Fibroblast of skin of left quadriceps (primary cell): ENCODE data around the gene CCER1.
A peak's percentile ranks its signal among the peaks of the same experiment; 100 is the strongest.
"Not testable (repeated sequence)": the region's sequence is repeated elsewhere in the genome, so short reads cannot be mapped to it uniquely, and the experiment has no call there.

Source experiments
- DNase-seq, 2 experiments: peaks; one replicate each; pipeline ENCODE4 v3.0.0-alpha.2; 2013; ENCODE audit warnings: low read depth in 2 of 2

Gene CCER1, protein sequence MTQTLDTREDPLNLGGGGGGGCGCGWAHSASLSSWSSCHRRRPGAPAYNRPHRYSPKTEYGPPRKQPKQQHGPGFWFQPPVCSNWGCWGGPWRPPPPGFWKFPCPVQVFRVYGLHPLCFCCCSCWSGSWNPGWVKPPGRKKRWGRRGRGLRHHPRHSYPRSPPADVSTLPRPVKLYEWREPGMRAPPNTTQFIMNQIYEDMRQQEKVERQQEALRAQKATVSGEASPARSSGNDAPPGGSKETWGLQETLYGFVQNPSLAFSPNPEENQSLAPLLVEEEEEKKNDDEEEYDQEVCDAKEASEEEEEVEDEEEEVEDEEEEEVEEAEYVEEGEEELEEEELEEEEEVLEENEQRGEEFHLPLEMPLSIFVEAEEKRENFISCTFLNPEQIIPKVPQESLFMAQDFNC

DNA sequence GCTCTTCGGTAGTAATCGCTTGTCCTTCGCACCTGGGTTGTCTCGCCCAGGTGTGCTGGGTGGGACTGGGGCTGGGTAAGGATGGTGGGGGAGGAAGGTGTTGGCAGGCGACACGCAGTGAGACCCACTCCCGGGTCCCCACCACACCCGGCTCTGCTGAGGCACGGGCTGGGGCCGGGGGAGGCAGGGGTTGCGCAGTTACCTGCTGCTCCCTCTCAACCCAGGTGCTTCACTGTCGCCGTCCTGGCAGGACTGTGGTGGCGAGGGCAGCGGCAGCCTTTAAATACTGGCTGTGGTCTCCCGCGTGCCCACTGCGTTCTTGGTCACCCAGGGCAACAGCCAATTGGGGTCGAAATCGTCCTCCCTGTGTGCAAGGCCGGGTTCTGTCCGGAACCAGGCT, at the start of gene CCER1:
Gene CCER1, minus strand, starts transcription at position 256 of the 400 bp plus-strand sequence. CDS start 434 bp downstream, outside the sequence.
- no peak for DNase-seq

DNA sequence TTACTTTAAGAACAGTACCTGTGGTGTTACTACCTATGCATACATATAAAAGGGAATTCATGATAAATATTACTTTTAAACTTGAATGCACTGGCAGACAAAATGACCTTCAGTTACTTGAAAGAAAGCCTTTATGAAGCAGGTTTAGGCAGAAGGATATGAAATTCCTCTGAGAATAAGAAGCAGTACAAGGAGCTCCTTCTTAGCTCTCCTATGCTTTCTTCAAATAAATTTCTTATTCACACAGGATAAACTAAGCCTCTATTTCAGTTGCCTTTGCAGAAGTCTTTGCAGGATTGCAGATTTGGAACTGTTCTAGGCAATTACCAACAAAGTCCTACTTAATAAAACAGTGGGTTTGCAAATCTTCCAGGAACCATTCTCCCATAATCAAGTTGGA, 48.8 kb upstream of the CCER1 start:
- DNase-seq, result no peak

DNA sequence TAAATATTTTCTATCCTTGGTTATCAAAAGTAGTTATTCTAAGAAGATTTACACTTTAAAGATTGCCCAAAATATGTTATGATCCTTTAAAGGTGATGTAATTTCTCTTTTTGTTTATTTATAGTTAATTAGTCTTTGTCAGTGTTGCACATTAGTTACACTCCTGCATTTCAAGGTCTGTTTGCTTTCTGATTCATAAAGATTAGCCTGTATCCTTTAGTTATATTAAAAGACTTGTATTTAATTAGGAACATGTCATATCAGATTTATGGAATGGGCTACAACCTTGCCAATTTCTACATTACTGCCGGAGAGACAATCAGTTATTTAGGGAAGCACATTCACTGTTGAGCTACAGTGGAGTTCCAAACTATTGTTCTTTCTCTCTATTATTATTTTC, 46.3 kb upstream of the CCER1 start:
- no peak for DNase-seq

DNA sequence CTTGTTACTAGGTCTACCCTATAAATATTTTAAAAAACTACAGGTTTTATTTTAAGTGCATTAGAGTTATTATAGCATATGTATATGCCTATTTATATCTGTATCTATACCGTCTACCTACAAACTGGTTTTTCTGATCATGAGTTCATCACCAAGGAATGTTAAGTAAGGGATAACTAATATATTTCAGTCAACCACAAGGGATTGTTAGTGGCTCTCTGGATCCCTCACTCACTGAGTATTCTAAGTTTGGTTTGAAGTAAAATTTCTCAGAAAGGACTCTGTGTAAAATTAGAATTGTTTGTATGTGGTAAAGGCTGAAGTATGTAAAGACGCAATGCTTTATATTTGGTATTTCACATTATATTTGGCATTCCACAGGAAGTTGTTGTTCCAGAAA, 45.0 kb upstream of the CCER1 start:
- DNase-seq, result peak in 1 of 2 experiments; percentile 20

DNA sequence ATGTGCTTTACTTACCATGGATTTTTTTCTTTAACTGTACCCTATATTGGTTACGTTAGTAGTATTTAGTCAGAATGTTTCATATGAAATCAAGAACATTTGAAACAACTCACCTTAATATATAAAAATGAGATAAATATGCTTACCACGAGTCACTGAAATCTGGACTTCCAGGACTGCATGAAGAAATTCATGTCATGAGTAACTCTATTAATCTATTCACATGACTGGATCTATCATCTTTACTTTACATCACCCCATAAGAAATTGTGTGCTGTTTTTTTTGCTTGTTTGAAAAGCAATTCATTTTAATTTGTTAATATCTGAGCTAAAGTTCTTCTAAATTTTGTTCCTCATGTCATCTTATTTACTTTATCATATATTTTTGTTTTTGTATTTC, 44.6 kb upstream of the CCER1 start:
- DNase-seq, result no peak

DNA sequence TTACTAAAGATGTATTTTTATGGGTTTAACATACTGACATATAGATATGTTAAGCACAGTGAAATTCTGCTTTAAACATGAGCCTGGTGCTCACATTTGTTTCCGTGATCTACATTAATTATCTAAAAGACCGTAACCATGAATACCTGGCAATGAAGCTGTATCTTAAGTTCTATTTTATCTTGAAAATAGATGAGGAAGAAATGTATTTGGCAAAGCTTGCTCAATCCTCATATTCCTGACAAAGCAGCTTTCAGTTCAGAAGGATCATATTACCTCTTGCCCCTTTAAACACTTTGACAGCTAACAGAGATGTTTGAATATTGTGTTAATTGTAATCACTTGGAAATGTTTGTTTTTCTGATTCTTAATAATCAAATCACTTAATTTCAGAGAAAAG, 40.0 kb upstream of the CCER1 start:
- DNase-seq, result no peak

DNA sequence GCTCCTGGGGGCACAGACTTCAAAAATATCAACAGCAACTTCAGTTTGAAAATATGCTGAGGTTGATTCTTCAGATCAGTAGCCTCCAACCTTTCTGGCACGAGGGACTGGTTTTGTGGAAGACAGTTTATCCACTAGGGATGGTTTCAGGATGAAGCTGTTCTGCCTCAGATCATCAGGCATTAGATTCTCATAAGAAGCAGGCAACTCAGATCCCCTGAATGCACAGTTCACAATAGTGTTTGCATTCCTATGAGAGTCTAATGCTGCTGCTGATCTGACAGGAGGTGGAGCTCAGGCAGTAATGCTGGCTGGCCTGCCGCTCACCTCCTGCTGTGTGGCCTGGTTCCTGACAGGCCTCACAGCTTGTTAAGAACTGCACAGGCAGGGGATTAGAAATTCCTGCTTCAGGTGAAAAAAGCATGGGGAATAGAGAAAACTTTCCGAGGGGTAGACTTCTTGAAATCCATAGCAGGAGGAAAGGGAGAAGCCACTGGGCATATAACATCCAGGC, 37.0 kb upstream of the CCER1 start:
- DNase-seq, result no peak

DNA sequence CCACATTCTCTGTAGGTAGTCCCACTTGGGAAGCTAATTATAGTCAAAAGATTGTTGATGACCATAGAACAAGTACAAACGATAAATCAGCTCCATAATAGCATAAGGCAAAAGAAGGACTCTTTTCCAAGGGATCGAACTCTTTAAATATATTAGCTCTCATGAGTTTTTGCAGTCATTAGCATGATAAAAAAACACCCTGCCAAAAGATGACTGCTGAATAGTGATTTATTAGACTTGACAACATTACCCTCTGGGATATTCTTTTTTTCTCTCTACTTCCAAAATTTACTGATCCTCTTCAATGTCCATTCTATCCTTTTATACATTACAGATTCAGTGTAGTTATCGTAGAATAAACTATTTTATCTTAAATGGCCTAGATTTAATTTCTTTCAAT, 35.6 kb upstream of the CCER1 start:
- DNase-seq, result no peak

DNA sequence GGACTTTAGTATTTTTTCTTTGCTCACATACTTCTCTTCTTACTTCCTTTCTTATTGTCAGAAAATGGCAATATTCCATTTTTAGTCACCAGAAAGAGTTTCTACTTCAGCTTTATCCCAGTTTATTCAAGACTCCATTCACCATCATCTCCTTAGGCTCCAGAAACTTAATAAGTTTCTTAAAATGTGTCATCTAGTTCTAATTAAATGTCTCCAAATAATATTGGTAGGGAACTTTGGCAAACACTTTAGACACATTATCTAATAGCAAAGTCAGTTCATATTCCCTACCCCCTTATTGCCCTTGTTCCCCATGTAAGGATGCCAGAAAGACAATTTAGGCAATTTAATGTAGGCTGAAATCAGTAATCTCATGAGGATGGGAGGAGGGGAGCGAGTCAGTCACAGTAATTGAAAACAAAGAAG, 34.7 kb upstream of the CCER1 start:
- DNase-seq, result no peak

- DNase-seq, result no peak
Observed at GRCh38 chr12:90987520-90987919, 32.5 kb upstream of the CCER1 start.

DNA sequence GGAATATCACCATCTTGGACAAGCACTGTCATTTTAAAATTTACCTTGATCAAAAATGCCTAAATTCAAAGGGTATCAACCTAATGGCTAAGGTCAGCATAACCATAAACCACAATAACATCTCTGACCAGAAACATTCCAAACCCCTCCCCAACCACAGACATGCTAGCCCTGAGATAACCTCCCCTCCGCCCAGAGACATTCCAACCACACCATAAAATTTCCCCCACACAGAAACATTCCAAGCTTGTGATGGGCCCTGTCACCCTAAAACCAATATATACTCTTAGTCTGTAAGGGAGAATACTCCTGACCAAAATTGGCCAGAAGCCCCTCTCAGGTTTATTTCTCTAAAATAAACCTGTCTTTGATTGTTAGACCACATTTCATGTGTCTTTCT, 32.1 kb upstream of the CCER1 start:
- no peak for DNase-seq

GRCh38 chr12:90985331-90985730, 30.4 kb upstream of the CCER1 start:
- DNase-seq, result not testable (repeated sequence)

DNA sequence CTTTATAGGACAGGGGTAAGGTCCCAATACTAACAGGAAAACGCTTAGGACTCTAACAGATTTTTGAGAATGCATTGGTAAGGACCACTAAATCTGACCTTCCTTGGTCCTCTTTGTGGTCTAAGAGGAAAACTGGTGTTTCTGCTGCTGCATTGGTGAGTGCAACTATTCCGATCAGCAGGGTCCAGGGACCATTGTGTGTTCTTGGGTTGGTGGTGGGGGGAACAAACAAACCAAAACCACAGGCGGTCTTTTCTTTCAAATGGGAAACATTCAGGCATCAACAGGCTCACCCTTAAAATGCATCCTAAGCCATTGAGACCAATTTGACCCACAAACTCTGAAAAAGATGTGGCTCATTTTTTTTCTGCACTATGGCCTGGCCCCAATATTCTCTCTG, 29.1 kb upstream of the CCER1 start:
- DNase-seq, result no peak

GRCh38 chr12:90982170-90982569, 27.2 kb upstream of the CCER1 start:
- no peak for DNase-seq

- peak; percentile 65 to 71 for DNase-seq
Observed at GRCh38 chr12:90979951-90980350, 25.0 kb upstream of the CCER1 start.

- DNase-seq, result no peak
Observed at GRCh38 chr12:90979019-90979418, 24.0 kb upstream of the CCER1 start.

GRCh38 chr12:90978117-90978770, 23.3 kb upstream of the CCER1 start:
- peak; percentile 70 to 72 for DNase-seq

DNA sequence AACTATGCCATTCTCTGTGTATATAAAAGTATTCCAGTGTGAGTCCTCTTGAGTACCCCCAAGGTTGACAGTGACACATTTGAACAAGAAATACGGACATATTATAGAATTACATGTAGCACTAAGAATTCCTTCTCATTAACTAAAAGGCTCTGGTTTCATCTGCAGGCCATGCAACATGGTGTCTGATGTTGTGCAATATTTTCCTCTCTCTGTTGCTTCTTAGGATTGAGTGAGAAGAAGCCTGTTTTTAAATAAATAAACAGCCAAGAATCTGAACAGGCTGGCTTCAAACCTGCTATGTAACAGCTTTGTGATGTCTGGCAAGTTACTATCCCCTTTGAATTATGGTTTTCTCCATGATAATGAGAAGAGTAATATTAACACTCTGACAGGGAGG, 22.2 kb upstream of the CCER1 start:
- no peak for DNase-seq

GRCh38 chr12:90974286-90974685, 19.3 kb upstream of the CCER1 start:
- DNase-seq, result no peak

GRCh38 chr12:90972226-90972625, 17.2 kb upstream of the CCER1 start:
- no peak for DNase-seq

- no peak for DNase-seq
Observed at GRCh38 chr12:90970911-90971310, 15.9 kb upstream of the CCER1 start.

GRCh38 chr12:90970471-90970870, 15.5 kb upstream of the CCER1 start:
- DNase-seq, result no peak

- DNase-seq, result no peak
Observed at GRCh38 chr12:90969851-90970250, 14.9 kb upstream of the CCER1 start.
